HPDE6-E6E7 (cell line): ENCODE data around the gene S1PR1.
"Not testable (repeated sequence)": the region's sequence is repeated elsewhere in the genome, so short reads cannot be mapped to it uniquely, and the experiment has no call there.

Experiments
- DNase-seq: peaks from one replicate; pipeline ENCODE4 v3.0.0; 2011; ENCODE audit warnings: missing footprints; ENCODE audit errors: extremely low spot score

The S1PR1 gene

DNA sequence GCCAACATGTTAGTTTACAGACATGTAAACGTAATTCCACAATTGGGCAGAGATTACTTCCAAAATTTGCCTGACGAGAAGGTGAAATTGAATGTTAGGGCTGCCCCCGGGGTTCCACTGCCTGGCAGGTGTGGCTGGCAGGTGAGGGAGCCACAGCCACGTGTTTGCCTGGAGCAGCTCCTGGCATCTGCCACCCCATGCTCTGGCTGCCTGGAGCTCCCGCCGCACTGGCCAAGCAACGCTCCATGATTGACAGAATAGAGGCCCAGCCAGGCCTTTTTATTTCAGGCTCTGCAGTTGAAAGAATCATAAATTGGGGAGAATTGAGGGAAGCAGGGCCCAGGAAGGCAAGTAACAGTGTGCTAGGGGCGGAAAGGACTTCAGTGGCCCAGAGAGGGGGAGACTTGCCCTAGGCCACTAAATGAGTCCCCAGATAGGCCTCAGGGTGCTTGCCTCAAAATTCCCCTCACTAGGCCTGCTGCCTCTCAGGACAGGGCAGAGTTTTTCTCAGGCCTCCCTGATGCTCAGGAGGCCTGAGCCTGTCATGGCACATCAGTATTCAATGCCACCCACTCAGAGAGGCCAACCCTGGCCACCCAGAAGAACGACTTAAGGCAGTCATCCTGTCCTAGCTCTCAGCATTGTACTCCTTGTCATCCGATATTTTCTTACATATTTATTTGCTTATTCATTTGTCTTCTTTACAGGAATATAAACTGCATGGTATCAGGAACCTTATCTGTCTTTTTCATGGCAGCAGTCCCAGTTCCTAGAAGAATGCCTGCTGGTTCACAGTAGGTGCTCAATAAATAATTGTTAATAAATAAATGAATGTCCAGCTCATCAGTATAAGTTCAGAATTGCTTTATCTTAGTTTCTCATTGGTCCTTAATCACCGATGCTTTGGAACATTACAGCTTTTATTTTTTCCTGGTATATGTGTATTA is 16.6 kb upstream of the S1PR1 start:
- no peak for DNase-seq

- no peak for DNase-seq
Observed at GRCh38 chr1:101220906-101221305, 15.9 kb upstream of the S1PR1 start.

- DNase-seq = no peak
Observed at GRCh38 chr1:101221945-101222429, 14.8 kb upstream of the S1PR1 start.

DNA sequence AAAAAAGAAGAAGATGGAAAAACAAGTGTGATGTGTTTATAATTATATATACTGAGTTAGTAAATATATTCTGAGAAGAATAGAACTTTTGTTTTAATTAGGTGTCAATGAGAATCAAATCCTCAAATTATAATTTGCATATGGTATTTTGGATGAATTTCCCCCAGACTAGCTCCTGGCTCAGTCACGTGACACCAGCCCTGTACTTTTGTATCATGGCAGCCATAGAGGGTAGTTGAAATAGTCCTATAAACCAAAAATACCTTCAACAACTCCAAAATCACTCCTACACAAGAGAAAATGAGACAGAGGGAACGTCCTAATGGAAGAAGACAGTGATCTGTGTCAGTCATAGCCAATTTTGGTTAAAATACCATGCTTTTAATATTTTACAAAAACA is 9.0 kb upstream of the S1PR1 start:
- no peak for DNase-seq

- DNase-seq = no peak
Observed at GRCh38 chr1:101228424-101229134, 8.2 kb upstream of the S1PR1 start.

GRCh38 chr1:101232182-101232581 is 4.6 kb upstream of the S1PR1 start:
- DNase-seq = not testable (repeated sequence)

DNA sequence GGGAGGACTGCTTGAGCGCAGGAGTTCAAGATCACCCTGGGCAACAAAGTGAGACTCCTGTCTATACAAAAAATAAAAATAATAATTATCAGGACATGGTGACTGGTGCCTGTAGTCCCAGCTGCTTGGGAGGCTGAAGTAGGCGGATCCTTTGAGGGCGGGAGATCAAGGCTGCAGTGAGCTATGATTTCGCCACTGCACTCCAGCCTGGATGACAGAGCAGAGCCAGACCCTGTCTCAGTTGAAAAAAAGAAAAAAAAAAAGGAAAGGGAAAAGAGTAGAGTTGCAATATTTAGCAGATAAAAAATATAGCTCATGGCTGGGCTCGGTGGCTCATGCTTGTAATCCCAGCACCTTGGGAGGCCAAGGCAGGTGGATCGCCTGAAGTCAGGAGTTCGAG is 3.3 kb upstream of the S1PR1 start:
- DNase-seq = no peak

- no peak for DNase-seq
Observed at GRCh38 chr1:101235216-101235695, 1.6 kb upstream of the S1PR1 start.

DNA sequence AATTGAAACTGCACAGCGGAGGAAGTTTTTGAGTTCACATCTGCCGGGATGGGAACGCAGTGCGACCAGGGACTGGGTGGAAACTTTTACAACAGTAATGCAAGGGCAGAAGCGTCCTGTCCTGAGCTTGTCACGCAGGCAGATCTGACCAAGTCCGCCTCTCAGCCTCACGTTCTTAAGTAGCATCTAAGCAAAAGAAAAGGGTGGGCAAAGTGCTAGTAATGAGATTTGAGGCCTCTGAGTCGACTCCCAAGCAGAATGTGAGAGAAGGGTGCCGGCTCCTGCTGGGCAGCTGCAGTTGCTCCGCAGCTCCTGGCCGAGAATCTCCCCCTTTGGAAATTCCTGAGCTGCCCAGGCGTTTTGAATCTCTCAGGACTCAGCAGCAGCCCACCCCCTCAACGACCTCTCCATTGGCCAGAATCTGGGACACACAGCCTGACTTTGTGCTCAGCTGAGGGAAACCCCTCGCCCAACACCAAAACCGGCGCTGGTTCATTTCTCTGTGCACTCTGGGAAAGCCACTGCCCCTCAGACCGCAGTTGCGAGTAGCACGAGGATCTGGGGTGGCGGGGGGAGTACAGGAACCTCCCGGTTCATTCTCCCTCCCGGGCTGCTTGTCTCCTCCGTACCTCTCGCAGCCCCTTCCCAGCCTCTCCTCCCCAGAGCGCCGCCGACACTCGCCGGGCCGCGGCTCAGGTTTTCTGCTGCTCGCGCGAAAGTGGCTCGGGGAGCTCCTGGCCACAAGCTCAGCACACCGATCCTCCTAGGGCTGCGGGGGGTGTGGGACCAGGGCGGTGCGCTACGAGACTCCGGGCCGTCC is 913 bp upstream of the S1PR1 start:
- peak; percentile 23 for DNase-seq

GRCh38 chr1:101237229-101237837 is 514 bp downstream of the S1PR1 start:
- DNase-seq = no peak

GRCh38 chr1:101238031-101238628 is 1.3 kb downstream of the S1PR1 start:
- DNase-seq = no peak

- peak; percentile 80 for DNase-seq
Observed at GRCh38 chr1:101238681-101239094, 1.9 kb downstream of the S1PR1 start.

- no peak for DNase-seq
Observed at GRCh38 chr1:101239095-101240040, 2.5 kb downstream of the S1PR1 start.

- no peak for DNase-seq
Observed at GRCh38 chr1:101240041-101240430, 3.2 kb downstream of the S1PR1 start.

GRCh38 chr1:101241485-101242225 is 4.8 kb downstream of the S1PR1 start:
- no peak for DNase-seq

GRCh38 chr1:101242324-101243050 is 5.7 kb downstream of the S1PR1 start:
- DNase-seq = no peak

GRCh38 chr1:101243751-101244150 is 6.9 kb downstream of the S1PR1 start:
- no peak for DNase-seq

DNA sequence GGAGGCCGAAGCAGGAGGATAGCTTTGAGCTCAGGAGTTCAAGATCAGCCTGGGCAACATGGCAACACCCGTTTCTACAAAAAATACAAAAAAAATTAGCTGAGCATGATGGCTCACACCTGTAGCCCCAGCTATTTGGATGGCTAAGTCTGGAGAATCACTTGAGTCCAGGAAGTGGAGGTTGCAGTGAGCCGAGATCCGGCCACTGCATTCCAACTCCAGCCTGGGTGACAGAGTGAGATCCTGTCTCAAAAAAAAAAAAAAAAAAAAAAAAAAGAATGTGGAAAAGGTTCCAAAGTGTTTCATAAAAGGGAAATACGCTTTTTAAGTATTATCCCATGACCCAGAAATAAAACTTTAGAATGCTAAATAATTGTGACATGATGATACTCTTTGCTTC is 8.0 kb downstream of the S1PR1 start:
- DNase-seq = no peak
